CD8-positive, alpha-beta memory T cell (primary cell): ENCODE results near the gene RGPD5. TPM values are rescaled to one million over a fixed set of nuclear protein-coding genes. Genes with fewer than 3 reads are reported as not detected.
"Not testable (repeated sequence)": the region's sequence is repeated elsewhere in the genome, so short reads cannot be mapped to it uniquely, and the experiment has no call there.

Source experiments
- CTCF ChIA-PET: fragments of 350-600 bp; sonication (Branson Sonifier 250); formaldehyde crosslinking; loops from one replicate; lab custom pipeline; 2021; ENCODE audit warnings: antibody characterized with exemption; lab: Charles Lee
- POLR2A ChIA-PET: fragments of 350-600 bp; sonication (Branson Sonifier 250); formaldehyde crosslinking; loops from one replicate; lab custom pipeline; 2021; ENCODE audit warnings: antibody characterized with exemption; lab: Charles Lee
- DNase-seq, 5 donors: peaks; one replicate each; pipeline versions ENCODE4 v3.0.0 to v3.0.0-alpha.2; 2020 to 2022; ENCODE audit warnings: mixed read lengths in 1 of 5
- H3K27ac ChIP-seq: one replicate; pipeline ENCODE4 v1.7.0; 2013; ENCODE audit warnings: low read depth, mild to moderate bottlenecking, low read length, moderate library complexity
- H3K27me3 ChIP-seq: 2 replicates; pipeline ENCODE4 v1.7.0; 2013; ENCODE audit warnings: low read length, mild to moderate bottlenecking; ENCODE audit not compliant: insufficient read depth, poor library complexity, severe bottlenecking
- H3K36me3 ChIP-seq: 2 replicates; pipeline ENCODE4 v1.7.0; 2013; ENCODE audit warnings: mild to moderate bottlenecking, low read length, moderate library complexity; ENCODE audit not compliant: insufficient read depth
- H3K4me1 ChIP-seq: 2 replicates; pipeline ENCODE4 v1.7.0; 2013; ENCODE audit warnings: mild to moderate bottlenecking, low read length, moderate library complexity; ENCODE audit not compliant: insufficient read depth
- H3K4me3 ChIP-seq: 2 replicates; pipeline ENCODE4 v1.7.0; 2013; ENCODE audit warnings: mild to moderate bottlenecking, low read length
- H3K9me3 ChIP-seq: 2 replicates; pipeline ENCODE4 v1.7.0; 2013; ENCODE audit warnings: mild to moderate bottlenecking, low read length
- H3K27ac Mint-ChIP-seq, 8 donors: one replicate each; pipeline ENCODE4 v1.8.0; 2020 to 2021; ENCODE audit warnings: mixed read lengths in 8 of 8, mild to moderate bottlenecking in 6 of 8, inconsistent platforms in 3 of 8, moderate library complexity in 3 of 8
- H3K27me3 Mint-ChIP-seq, 2 donors: one replicate each; pipeline ENCODE4 v1.8.0; 2020 to 2021; ENCODE audit warnings: mixed read lengths in 2 of 2, mild to moderate bottlenecking in 1 of 2, moderate library complexity in 1 of 2
- H3K36me3 Mint-ChIP-seq, 3 donors: one replicate each; pipeline ENCODE4 v1.8.0; 2020 to 2021; ENCODE audit warnings: mixed read lengths in 3 of 3, inconsistent platforms in 1 of 3, mild to moderate bottlenecking in 1 of 3
- H3K4me1 Mint-ChIP-seq, 3 donors: one replicate each; pipeline ENCODE4 v1.8.0; 2020 to 2021; ENCODE audit warnings: mixed read lengths in 3 of 3, inconsistent platforms in 1 of 3, mild to moderate bottlenecking in 1 of 3
- H3K4me3 Mint-ChIP-seq, 7 donors: one replicate each; pipeline ENCODE4 v1.8.0; 2020 to 2021; ENCODE audit warnings: mixed read lengths in 7 of 7, mild to moderate bottlenecking in 6 of 7, moderate library complexity in 4 of 7, inconsistent platforms in 2 of 7
- H3K9me3 Mint-ChIP-seq, 5 donors: one replicate each; pipeline ENCODE4 v1.8.0; 2020 to 2022; ENCODE audit warnings: mixed read lengths in 5 of 5, mild to moderate bottlenecking in 3 of 5, moderate library complexity in 2 of 5, inconsistent platforms in 1 of 5
- polyA plus RNA-seq: library from polyadenylated mRNA; unstranded; fragments of 300-500 nt; fragmentation: Illumina TruSeq; gene quantifications from one replicate; pipeline ENCODE4 v1.2.3, GENCODE V29; 2021
- total RNA-seq, 2 experiments: library from RNA; stranded (reverse); gene quantifications; one replicate each; pipeline ENCODE4 v1.2.3, GENCODE V29; 2021

The RGPD5 gene
- total and polyA plus RNA-seq, 3 experiments from 2014 or later: 5.0 to 31.7 (median 30.3) TPM

DNA sequence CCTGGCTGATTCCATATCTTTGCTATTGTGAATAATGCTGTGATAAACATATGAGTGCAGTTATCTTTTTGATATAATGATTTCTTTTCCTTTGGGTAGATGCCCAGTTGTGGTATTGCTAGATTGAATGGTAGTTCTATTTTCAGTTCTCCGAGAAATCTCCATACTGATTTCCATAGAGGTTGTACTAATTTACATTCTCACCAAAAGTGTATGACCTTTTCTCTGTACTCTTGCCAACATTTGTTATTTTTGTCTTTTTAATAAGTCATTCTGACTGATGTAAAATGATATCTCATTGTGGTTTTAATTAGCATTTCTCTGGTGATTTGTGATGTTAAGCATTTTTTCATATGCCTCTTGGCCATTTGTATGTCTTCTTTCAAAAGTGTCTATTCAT lies 88.0 kb downstream of the RGPD5 start:
- DNase-seq, H3K9me3 Mint-ChIP-seq, H3K27ac ChIP-seq, CTCF ChIA-PET, H3K4me3 ChIP-seq, H3K27me3 ChIP-seq, H3K27ac Mint-ChIP-seq, H3K4me1 Mint-ChIP-seq, H3K4me1 ChIP-seq, H3K36me3 ChIP-seq, POLR2A ChIA-PET, H3K36me3 Mint-ChIP-seq, H3K27me3 Mint-ChIP-seq, H3K4me3 Mint-ChIP-seq, H3K9me3 ChIP-seq: not testable (repeated sequence)

DNA sequence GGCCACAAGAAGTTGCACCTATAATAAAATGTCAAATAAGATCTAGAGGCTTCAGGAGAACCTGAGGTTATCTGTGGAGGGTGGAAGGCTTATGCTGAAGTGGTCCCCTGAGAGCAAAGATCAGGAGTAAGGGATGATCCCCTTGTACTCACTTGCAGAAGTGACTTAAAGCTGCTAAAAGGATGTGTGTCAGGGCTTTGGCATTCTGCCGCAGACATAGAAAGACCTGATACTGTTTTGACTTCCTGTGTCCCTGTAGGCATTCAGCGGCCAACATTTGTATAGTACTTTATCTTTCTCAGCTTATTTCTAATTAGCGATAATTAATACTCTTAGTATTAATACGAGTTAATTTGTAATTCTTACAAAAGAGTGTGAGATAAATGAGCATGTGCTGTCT lies 94.3 kb downstream of the RGPD5 start:
- H3K36me3 Mint-ChIP-seq, H3K27ac Mint-ChIP-seq, H3K27me3 ChIP-seq, H3K9me3 Mint-ChIP-seq, H3K4me1 Mint-ChIP-seq, H3K4me3 ChIP-seq, H3K9me3 ChIP-seq, DNase-seq, CTCF ChIA-PET, H3K27me3 Mint-ChIP-seq, H3K36me3 ChIP-seq, H3K27ac ChIP-seq, POLR2A ChIA-PET, H3K4me1 ChIP-seq, H3K4me3 Mint-ChIP-seq: not testable (repeated sequence)

DNA sequence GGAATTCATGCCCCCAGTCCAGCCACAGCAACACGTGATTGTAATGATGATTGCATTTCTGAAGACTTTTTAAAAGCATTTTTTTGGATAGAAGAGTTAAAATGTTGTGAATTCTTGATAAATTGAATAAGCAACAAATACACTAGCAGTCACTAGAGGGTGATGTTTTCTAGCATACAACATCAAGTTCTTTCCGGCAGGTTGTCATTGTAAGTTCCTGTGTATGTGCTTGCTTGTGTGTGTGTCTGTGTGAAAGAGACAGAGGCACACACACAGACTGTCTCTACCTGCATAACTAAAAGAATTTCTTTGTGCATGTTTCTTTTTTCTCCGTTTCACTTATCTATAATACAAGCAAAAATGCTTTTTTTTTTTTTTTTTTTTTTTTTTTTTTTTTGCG lies 95.8 kb downstream of the RGPD5 start:
- H3K9me3 Mint-ChIP-seq, POLR2A ChIA-PET, H3K4me3 Mint-ChIP-seq, H3K36me3 Mint-ChIP-seq, H3K9me3 ChIP-seq, H3K27ac ChIP-seq, H3K27me3 ChIP-seq, H3K4me1 ChIP-seq, H3K27me3 Mint-ChIP-seq, H3K27ac Mint-ChIP-seq, H3K4me3 ChIP-seq, H3K4me1 Mint-ChIP-seq, DNase-seq, H3K36me3 ChIP-seq, CTCF ChIA-PET: not testable (repeated sequence)

DNA sequence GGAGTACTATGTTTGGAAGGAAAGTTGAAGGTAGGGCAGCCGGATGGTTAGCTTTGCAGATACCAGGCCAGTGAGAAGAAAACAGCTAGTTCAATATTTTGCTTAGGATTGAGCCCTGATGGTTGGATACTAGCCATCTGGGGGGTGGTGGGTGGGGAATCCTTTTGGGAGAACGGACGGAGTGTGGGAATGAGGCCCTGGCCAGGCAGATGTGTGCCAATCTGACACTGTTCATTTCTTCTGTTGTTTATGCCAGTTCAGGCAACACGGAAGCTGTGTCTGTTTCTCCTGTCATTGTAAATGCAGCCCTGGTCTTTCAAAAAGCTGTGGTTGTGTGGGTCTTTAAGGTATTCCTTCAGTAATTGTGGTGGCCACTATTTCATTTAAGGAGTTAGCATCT lies 96.9 kb downstream of the RGPD5 start:
- H3K4me3 Mint-ChIP-seq, POLR2A ChIA-PET, DNase-seq, H3K27ac ChIP-seq, H3K27ac Mint-ChIP-seq, CTCF ChIA-PET, H3K27me3 Mint-ChIP-seq, H3K36me3 ChIP-seq, H3K4me1 ChIP-seq, H3K36me3 Mint-ChIP-seq, H3K27me3 ChIP-seq, H3K4me1 Mint-ChIP-seq, H3K9me3 ChIP-seq, H3K4me3 ChIP-seq, H3K9me3 Mint-ChIP-seq: not testable (repeated sequence)

GRCh38 chr2:109893736-109894135 lies 99.6 kb downstream of the RGPD5 start:
- H3K27ac ChIP-seq, H3K4me1 ChIP-seq, H3K4me1 Mint-ChIP-seq, H3K27me3 ChIP-seq, H3K9me3 ChIP-seq, H3K27ac Mint-ChIP-seq, H3K9me3 Mint-ChIP-seq, POLR2A ChIA-PET, CTCF ChIA-PET, DNase-seq, H3K4me3 ChIP-seq, H3K36me3 Mint-ChIP-seq, H3K36me3 ChIP-seq, H3K27me3 Mint-ChIP-seq, H3K4me3 Mint-ChIP-seq: not testable (repeated sequence)

DNA sequence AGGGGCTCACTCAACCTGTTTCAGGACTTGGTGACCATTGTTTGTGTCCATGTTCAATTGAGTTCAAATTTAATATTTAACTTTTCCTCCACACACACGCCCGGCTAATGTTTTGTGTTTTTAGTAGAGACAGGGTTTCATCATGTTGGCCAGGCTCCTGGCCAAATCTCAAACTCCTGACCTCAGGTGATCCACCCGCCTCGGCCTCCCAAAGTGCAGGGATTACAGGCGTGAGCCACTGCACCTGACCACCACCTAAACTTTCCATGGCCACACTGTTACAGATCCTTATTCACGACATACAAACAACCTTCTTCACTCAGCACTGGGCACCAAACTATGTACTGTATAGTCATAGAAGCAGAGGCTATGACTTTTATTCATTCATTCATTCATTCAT lies 100.0 kb downstream of the RGPD5 start:
- H3K4me1 Mint-ChIP-seq, DNase-seq, H3K9me3 ChIP-seq, H3K4me1 ChIP-seq, POLR2A ChIA-PET, H3K36me3 Mint-ChIP-seq, CTCF ChIA-PET, H3K27me3 ChIP-seq, H3K27ac Mint-ChIP-seq, H3K4me3 ChIP-seq, H3K27ac ChIP-seq, H3K4me3 Mint-ChIP-seq, H3K27me3 Mint-ChIP-seq, H3K36me3 ChIP-seq, H3K9me3 Mint-ChIP-seq: not testable (repeated sequence)

GRCh38 chr2:109895090-109895869 lies 101.2 kb downstream of the RGPD5 start:
- H3K36me3 ChIP-seq, H3K9me3 Mint-ChIP-seq, H3K27ac ChIP-seq, H3K27me3 Mint-ChIP-seq, H3K4me1 Mint-ChIP-seq, CTCF ChIA-PET, H3K4me1 ChIP-seq, POLR2A ChIA-PET, DNase-seq, H3K27ac Mint-ChIP-seq, H3K4me3 ChIP-seq, H3K27me3 ChIP-seq, H3K9me3 ChIP-seq, H3K4me3 Mint-ChIP-seq, H3K36me3 Mint-ChIP-seq: not testable (repeated sequence)

DNA sequence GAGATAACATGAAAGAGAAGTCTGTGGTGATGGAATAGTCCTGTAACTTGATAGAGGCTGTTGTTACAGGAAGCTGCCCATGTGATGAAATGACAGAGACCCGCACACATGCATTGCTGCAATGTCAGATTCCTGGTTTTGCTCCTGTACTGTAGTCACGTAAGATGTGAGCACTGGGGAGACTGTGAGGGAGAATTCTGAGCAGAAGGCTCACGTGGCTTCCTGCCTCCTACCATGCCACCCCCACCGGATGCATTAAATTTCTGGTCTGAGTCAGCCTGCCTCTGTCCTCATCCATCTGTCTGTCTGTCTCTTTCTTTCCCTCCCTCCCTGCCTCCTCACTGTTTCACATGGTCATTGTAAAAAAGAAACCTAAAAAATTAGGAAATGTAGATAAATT lies 102.1 kb downstream of the RGPD5 start:
- H3K4me3 ChIP-seq, H3K27me3 ChIP-seq, H3K36me3 ChIP-seq, DNase-seq, H3K9me3 ChIP-seq, H3K4me3 Mint-ChIP-seq, POLR2A ChIA-PET, H3K36me3 Mint-ChIP-seq, H3K27ac ChIP-seq, H3K27me3 Mint-ChIP-seq, CTCF ChIA-PET, H3K27ac Mint-ChIP-seq, H3K4me1 Mint-ChIP-seq, H3K4me1 ChIP-seq, H3K9me3 Mint-ChIP-seq: not testable (repeated sequence)
